Calu3 (cell line): Measurements from ENCODE around the gene AP3S2. TPM values are rescaled to one million over a fixed set of nuclear protein-coding genes. Genes with fewer than 3 reads are reported as not detected.

Experiments
- BruUV-seq: library from RNA; stranded (reverse); fragments of 400-500 nt; replicated peaks from 2 replicates; lab custom pipeline; 2021; lab: Mats Ljungman, UMichigan
- CTCF ChIA-PET: fragments of 300-600 bp; sonication (Branson Sonifier 250); formaldehyde crosslinking; loops from one replicate; lab custom pipeline; 2022; ENCODE audit warnings: antibody characterized with exemption; lab: Charles Lee
- DNase-seq: peaks from one replicate; pipeline ENCODE4 v3.0.0; 2022
- H3K27ac Mint-ChIP-seq: one replicate; pipeline ENCODE4 v1.8.0; 2022; ENCODE audit warnings: mixed read lengths; ENCODE audit not compliant: unreplicated experiment
- H3K27me3 Mint-ChIP-seq: one replicate; pipeline ENCODE4 v1.8.0; 2022; ENCODE audit warnings: mixed read lengths; ENCODE audit not compliant: unreplicated experiment
- H3K36me3 Mint-ChIP-seq: one replicate; pipeline ENCODE4 v1.8.0; 2022; ENCODE audit warnings: mild to moderate bottlenecking, moderate library complexity, mixed read lengths; ENCODE audit not compliant: insufficient read depth, unreplicated experiment
- H3K4me1 Mint-ChIP-seq: one replicate; pipeline ENCODE4 v1.8.0; 2022; ENCODE audit warnings: mild to moderate bottlenecking, low read depth, mixed read lengths; ENCODE audit not compliant: unreplicated experiment
- H3K4me3 Mint-ChIP-seq: one replicate; pipeline ENCODE4 v1.8.0; 2022; ENCODE audit warnings: mild to moderate bottlenecking, low read depth, moderate library complexity, mixed read lengths; ENCODE audit not compliant: unreplicated experiment
- H3K9me3 Mint-ChIP-seq: one replicate; pipeline ENCODE4 v1.8.0; 2022; ENCODE audit warnings: low read depth, mixed read lengths; ENCODE audit not compliant: unreplicated experiment
- intact Hi-C: fragments of 100-400 bp; cut with micrococcal nuclease; formaldehyde crosslinking; loops from one replicate; pipeline ENCODE4 v1.10.0; 2022; ENCODE audit not compliant: unreplicated experiment
- total RNA-seq: library from RNA; stranded (reverse); gene quantifications from 2 replicates; pipeline ENCODE4 v1.2.3, GENCODE V29; 2022
- TF ChIP-seq, protein P1 (sequence below): fragments of 200-600 bp; IDR thresholded peaks from one replicate; pipeline ENCODE4 v1.8.0; 2022; ENCODE audit warnings: antibody characterized with exemption; ENCODE audit not compliant: unreplicated experiment

AP3S2 gene
- total RNA-seq, 1 experiment from 2014 or later, result 46.2 TPM

DNA sequence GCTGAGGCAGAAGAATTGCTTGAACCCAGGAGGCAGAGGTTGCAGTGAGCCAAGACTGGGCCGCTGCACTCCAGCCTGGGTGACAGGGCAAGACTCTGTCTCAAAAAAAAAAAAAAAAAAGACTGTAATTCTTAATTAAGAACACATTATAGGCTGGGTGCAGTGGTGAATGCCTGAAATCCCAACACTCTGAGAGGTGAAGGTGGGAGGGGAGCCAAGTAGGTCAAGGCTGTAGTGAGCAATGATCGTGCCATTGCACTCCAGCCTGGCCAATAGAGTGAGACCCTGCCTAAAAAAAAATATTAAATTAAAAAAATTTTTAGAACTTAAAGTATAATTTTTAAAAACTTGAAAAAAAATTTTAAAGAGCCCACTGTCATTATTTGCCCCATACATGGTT lies 32.4 kb upstream of the AP3S2 start:
- H3K27ac Mint-ChIP-seq, result no peak overlapping the region

GRCh38 chr15:89917442-89918101 lies 23.8 kb upstream of the AP3S2 start:
- Mint-ChIP-seq H3K9me3 (no peaks in the 10 kb centered on the region), H3K36me3 (no peaks in the 10 kb centered on the region), H3K4me1 (peaks cover 22% of the 10 kb centered on the region), H3K27me3 (no peaks in the 10 kb centered on the region), H3K4me3 (no peak overlapping the region), H3K27ac (no peak overlapping the region)
- intact Hi-C loops, result no loop called here
- CTCF ChIA-PET, result interaction anchor here (0.7 to 1.2 kb wide), 3 partner anchors 30 to 116 kb away, joined by 3 to 4 read pairs (median 4); no protein-coding TSS in a partner anchor
- peak; percentile 36 for DNase-seq
- no TSS peak for BruUV-seq
- TF ChIP-seq, protein P1, sequence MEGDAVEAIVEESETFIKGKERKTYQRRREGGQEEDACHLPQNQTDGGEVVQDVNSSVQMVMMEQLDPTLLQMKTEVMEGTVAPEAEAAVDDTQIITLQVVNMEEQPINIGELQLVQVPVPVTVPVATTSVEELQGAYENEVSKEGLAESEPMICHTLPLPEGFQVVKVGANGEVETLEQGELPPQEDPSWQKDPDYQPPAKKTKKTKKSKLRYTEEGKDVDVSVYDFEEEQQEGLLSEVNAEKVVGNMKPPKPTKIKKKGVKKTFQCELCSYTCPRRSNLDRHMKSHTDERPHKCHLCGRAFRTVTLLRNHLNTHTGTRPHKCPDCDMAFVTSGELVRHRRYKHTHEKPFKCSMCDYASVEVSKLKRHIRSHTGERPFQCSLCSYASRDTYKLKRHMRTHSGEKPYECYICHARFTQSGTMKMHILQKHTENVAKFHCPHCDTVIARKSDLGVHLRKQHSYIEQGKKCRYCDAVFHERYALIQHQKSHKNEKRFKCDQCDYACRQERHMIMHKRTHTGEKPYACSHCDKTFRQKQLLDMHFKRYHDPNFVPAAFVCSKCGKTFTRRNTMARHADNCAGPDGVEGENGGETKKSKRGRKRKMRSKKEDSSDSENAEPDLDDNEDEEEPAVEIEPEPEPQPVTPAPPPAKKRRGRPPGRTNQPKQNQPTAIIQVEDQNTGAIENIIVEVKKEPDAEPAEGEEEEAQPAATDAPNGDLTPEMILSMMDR, result no peak

More for the DNA sequence above, 32.4 kb upstream of the AP3S2 start:
- no TSS peak for BruUV-seq
- Mint-ChIP-seq H3K4me3 (no peak overlapping the region), H3K4me1 (no peaks in the 10 kb centered on the region), H3K9me3 (no peaks in the 10 kb centered on the region), H3K36me3 (no peaks in the 10 kb centered on the region), H3K27me3 (no peaks in the 10 kb centered on the region)
- CTCF ChIA-PET, result interaction anchor here (1.0 kb wide), 1 partner anchor 206 kb away, joined by 8 read pairs; no protein-coding TSS in a partner anchor
- intact Hi-C loops, result no loop called here
- TF ChIP-seq, protein P1, result no peak
- DNase-seq, result no peak

DNA sequence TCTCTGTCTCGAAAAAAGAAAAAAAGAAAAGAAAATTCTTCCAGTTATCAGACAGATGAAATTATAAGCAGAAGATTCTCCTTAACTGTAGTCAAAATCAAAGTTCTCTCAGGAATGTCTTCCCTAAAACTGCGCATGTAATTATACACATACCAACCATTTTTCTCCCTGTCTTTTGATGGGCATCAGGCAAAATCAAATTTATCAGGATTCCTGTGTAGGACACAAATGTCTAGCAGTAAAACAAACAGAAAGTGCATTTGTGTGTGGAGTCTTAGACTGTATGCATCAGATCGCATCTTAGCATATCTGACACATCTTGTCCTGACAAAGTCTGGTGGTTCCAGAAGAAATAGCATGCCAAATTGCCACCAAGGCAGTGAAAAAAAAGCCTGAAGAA lies 22.9 kb upstream of the AP3S2 start:
- H3K27me3 Mint-ChIP-seq, result no peaks in the 10 kb centered on the region
- DNase-seq, result no peak
- no peak overlapping the region for H3K27ac Mint-ChIP-seq
- peaks cover 30% of the 10 kb centered on the region for H3K4me1 Mint-ChIP-seq
- CTCF ChIA-PET, result no interaction called here
- TF ChIP-seq, protein P1, result no peak
- no peak overlapping the region for H3K4me3 Mint-ChIP-seq
- H3K36me3 Mint-ChIP-seq, result peaks cover 6% of the 10 kb centered on the region
- intact Hi-C loops, result no loop called here
- H3K9me3 Mint-ChIP-seq, result no peaks in the 10 kb centered on the region
- no TSS peak for BruUV-seq

- peak within 1 kb of the TSS; percentile 86 for H3K4me3 Mint-ChIP-seq
- peak within 1 kb of the TSS; percentile 11 for H3K27ac Mint-ChIP-seq
- peaks cover 6% of the 10 kb centered on the region for H3K36me3 Mint-ChIP-seq
- BruUV-seq, result no TSS peak
- no peaks in the 10 kb centered on the region for H3K27me3 Mint-ChIP-seq
- peaks cover 36% of the 10 kb centered on the region for H3K4me1 Mint-ChIP-seq
- no peaks in the 10 kb centered on the region for H3K9me3 Mint-ChIP-seq
- intact Hi-C loops, result no loop called here
- DNase-seq, result peak; percentile 72
- TF ChIP-seq, protein P1, result no peak
- CTCF ChIA-PET, result interaction anchor here (0.6 to 1.4 kb wide), 5 partner anchors 19 to 156 kb away, joined by 3 to 7 read pairs (median 4); partner anchors contain the start of gene AP3S2
Observed at GRCh38 chr15:89912674-89913396, 19.0 kb upstream of the AP3S2 start, which contains the start of gene ARPIN. Gene ARPIN, minus strand, starts transcription at chr15:89912952. Its CDS starts 117 bp downstream, at chr15:89912835.
